Epithelial cell of proximal tubule (primary cell): ENCODE data around the gene CCR5. TPM values are rescaled to one million over a fixed set of nuclear protein-coding genes. Genes with fewer than 3 reads are reported as not detected.

ENCODE experiments used
- DNase-seq: peaks from one replicate; pipeline ENCODE4 v3.0.0-alpha.2; 2011; ENCODE audit warnings: low read depth
- H3K4me3 ChIP-seq: 2 replicates; pipeline ENCODE4 v1.5.1; 2011; ENCODE audit warnings: low read depth, mild to moderate bottlenecking, low read length
- total RNA-seq: library from RNA; depleted of rRNA; stranded (reverse); fragments of >200 nt; gene quantifications from 2 replicates; pipeline ENCODE4 v1.2.3, GENCODE V29; 2015
- TF ChIP-seq, protein P1 (sequence below): conservative IDR thresholded peaks from 2 replicates; pipeline ENCODE4 v1.5.1; 2012; ENCODE audit warnings: low read depth, mild to moderate bottlenecking, low read length

CCR5 gene
- total RNA-seq, 1 donor from 2014 or later: not detected

- no peak overlapping the region for H3K4me3 ChIP-seq
- TF ChIP-seq, protein P1, sequence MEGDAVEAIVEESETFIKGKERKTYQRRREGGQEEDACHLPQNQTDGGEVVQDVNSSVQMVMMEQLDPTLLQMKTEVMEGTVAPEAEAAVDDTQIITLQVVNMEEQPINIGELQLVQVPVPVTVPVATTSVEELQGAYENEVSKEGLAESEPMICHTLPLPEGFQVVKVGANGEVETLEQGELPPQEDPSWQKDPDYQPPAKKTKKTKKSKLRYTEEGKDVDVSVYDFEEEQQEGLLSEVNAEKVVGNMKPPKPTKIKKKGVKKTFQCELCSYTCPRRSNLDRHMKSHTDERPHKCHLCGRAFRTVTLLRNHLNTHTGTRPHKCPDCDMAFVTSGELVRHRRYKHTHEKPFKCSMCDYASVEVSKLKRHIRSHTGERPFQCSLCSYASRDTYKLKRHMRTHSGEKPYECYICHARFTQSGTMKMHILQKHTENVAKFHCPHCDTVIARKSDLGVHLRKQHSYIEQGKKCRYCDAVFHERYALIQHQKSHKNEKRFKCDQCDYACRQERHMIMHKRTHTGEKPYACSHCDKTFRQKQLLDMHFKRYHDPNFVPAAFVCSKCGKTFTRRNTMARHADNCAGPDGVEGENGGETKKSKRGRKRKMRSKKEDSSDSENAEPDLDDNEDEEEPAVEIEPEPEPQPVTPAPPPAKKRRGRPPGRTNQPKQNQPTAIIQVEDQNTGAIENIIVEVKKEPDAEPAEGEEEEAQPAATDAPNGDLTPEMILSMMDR: no peak
- peak; percentile 50 for DNase-seq
Observed at GRCh38 chr3:46359733-46360493, 10.8 kb upstream of the CCR5 start.

DNA sequence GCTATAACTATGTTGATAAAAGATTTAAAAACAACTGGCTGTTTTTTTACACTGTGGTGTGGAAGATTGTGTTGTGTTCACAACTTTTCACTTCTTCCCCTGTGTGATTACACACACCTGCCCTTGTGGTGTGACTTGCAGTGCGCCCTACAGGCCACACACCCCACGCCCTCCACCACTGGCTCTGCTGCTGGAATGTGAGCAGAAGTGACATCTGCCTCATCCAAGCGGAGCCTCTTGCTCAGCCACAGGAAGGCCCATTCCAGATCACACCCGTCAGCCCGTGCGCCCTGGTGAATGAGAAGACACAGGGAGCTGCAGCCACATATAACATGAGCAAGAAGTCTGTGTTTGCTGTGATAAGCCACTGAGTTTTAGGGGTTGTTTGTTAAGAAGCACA lies 9.8 kb upstream of the CCR5 start:
- no peak overlapping the region for H3K4me3 ChIP-seq
- TF ChIP-seq, protein P1: no peak
- DNase-seq: no peak

GRCh38 chr3:46361408-46362283 lies 9.1 kb upstream of the CCR5 start:
- no peak overlapping the region for H3K4me3 ChIP-seq
- TF ChIP-seq, protein P1: no peak
- no peak for DNase-seq

- TF ChIP-seq, protein P1: no peak
- no peak for DNase-seq
- H3K4me3 ChIP-seq: no peak overlapping the region
Observed at GRCh38 chr3:46365041-46365440, 5.7 kb upstream of the CCR5 start.

GRCh38 chr3:46365737-46366524 lies 4.8 kb upstream of the CCR5 start:
- no peak overlapping the region for H3K4me3 ChIP-seq
- DNase-seq: no peak
- TF ChIP-seq, protein P1: no peak

DNA sequence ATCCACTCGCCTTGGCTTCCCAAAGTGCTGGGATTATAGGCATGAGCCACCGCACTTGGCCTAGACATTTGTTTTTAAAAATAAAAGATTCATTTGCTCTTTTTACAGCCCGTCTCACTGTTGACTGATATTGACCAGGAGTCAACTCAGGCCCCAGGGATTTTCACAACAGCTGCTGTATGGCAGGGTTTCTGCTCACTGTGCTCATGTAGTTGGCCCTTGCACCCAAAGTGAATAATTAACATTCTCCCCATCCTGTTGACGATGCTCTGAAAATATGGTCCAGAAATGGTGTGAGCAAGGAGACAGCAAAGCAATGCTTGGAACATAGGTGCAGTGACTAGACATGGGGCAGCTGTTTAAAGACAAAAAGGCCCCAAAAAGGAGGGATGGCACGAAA lies 2.9 kb upstream of the CCR5 start:
- H3K4me3 ChIP-seq: no peak overlapping the region
- TF ChIP-seq, protein P1: no peak
- no peak for DNase-seq
